K562 (cell line): ENCODE measurements around the gene VCAN. TPM values are rescaled to one million over a fixed set of nuclear protein-coding genes. Genes with fewer than 3 reads are reported as not detected.

Source experiments
- ATAC-seq: fragments of 200-7000 bp; cut with Tn5 transposase; 3 replicates; pipeline ENCODE4 v1.9.1; 2020; ENCODE audit warnings: moderate library complexity
- BruUV-seq: library from RNA; stranded (reverse); fragments of 400-500 nt; replicated peaks from 2 replicates; lab custom pipeline; 2021; lab: Mats Ljungman, UMichigan
- CTCF ChIA-PET: fragments of 300-600 bp; formaldehyde crosslinking; extraction: SDS; loops from one replicate; lab custom pipeline; 2021; ENCODE audit warnings: low intra/inter-chr PET ratio; lab: Yijun Ruan, JAX
- POLR2A ChIA-PET: fragments of 300-600, 350-650 bp; sonication (Branson Sonifier 250); formaldehyde crosslinking; extraction: SDS; loops from one replicate; lab custom pipeline; 2021; ENCODE audit warnings: antibody characterized with exemption, inconsistent platforms; lab: Yijun Ruan, JAX
- DNase-seq, 4 experiments: peaks; one replicate each; pipeline versions ENCODE4 v3.0.0 to v3.0.0-alpha.2; 2011 to 2018; ENCODE audit warnings: low spot score in 3 of 4, mixed read lengths in 3 of 4; ENCODE audit errors: extremely low read depth in 1 of 4
- FAIRE-seq: peaks from 2 replicates; lab custom pipeline; 2011; peaks lifted over from hg19 to GRCh38; lab: Jason Lieb, UNC
- H2AFZ ChIP-seq: 2 replicates; pipeline ENCODE4 v1.6.0; 2011; ENCODE audit warnings: low read depth, low read length, control low read depth, inconsistent platforms
- H3K27ac ChIP-seq: fragments of 200-600 bp; 3 replicates; pipeline ENCODE4 v1.8.0; 2011; ENCODE audit warnings: low read depth, mild to moderate bottlenecking, control low read depth, inconsistent platforms, low read length, moderate library complexity, mixed read lengths; ENCODE audit errors: extremely low read depth
- H3K27me3 ChIP-seq, 2 experiments: fragments of 300-600 bp in 1 of 2; 2 replicates in 1 of 2; 3 replicates in 1 of 2; pipeline versions ENCODE4 v1.6.0 to v1.8.0; 2011; ENCODE audit warnings: inconsistent platforms in 2 of 2, low read length in 2 of 2, mild to moderate bottlenecking in 1 of 2, mixed read lengths in 1 of 2, moderate library complexity in 1 of 2; ENCODE audit not compliant: control insufficient read depth in 2 of 2, insufficient read depth in 2 of 2
- H3K36me3 ChIP-seq: fragments of 300-600 bp; 3 replicates; pipeline ENCODE4 v1.8.0; 2011; ENCODE audit warnings: mild to moderate bottlenecking, low read length, inconsistent platforms; ENCODE audit not compliant: control insufficient read depth, insufficient read depth
- H3K4me1 ChIP-seq, 2 experiments: fragments of 200-600 bp in 1 of 2; replicated peaks in 1 of 2; 2 replicates in 1 of 2; 3 replicates in 1 of 2; pipeline versions ENCODE4 v1.5.1 to v1.8.0; 2011; ENCODE audit warnings: inconsistent platforms in 2 of 2, low read length in 2 of 2, mild to moderate bottlenecking in 1 of 2, mixed read lengths in 1 of 2, moderate library complexity in 1 of 2; ENCODE audit not compliant: control insufficient read depth in 2 of 2, insufficient read depth in 2 of 2
- H3K4me2 ChIP-seq: 2 replicates; pipeline ENCODE4 v1.6.1; 2011; ENCODE audit warnings: low read length, control low read depth, inconsistent platforms, mixed read lengths; ENCODE audit not compliant: insufficient read depth
- H3K4me3 ChIP-seq: fragments of 200-600 bp; sonication (generic), shearing (Covaris generic); 2 replicates; pipeline ENCODE4 v1.5.1; 2016; ENCODE audit warnings: control low read depth, inconsistent platforms
- H3K79me2 ChIP-seq: fragments of 200-600 bp; 3 replicates; pipeline ENCODE4 v1.8.0; 2011; ENCODE audit warnings: low read length, inconsistent platforms; ENCODE audit not compliant: control insufficient read depth, insufficient read depth
- H3K9ac ChIP-seq, 2 experiments: 2 replicates each; pipeline versions ENCODE4 v1.6.0 to v1.6.1; 2011; ENCODE audit warnings: low read depth in 2 of 2, low read length in 2 of 2, control low read depth in 1 of 2, inconsistent platforms in 1 of 2, mild to moderate bottlenecking in 1 of 2, mixed read lengths in 1 of 2; ENCODE audit not compliant: insufficient read depth in 1 of 2
- H3K9me1 ChIP-seq: one replicate; pipeline ENCODE4 v1.6.0; 2011; ENCODE audit warnings: inconsistent platforms, mild to moderate bottlenecking, low read length, moderate library complexity; ENCODE audit not compliant: control insufficient read depth, insufficient read depth
- H3K9me3 ChIP-seq: replicated peaks from 2 replicates; pipeline ENCODE4 v1.5.1; 2011; ENCODE audit warnings: low read depth, low read length, inconsistent platforms; ENCODE audit not compliant: control insufficient read depth, insufficient read depth
- H4K20me1 ChIP-seq: replicated peaks from 2 replicates; pipeline ENCODE4 v1.6.1; 2011; ENCODE audit warnings: low read length, inconsistent platforms, mixed read lengths; ENCODE audit not compliant: control insufficient read depth, insufficient read depth
- BRCA1 ChIP-seq, 2 experiments: fragments of 450-650 bp in 1 of 2; sonication (generic) in 1 of 2; formaldehyde crosslinking in 1 of 2; IDR thresholded peaks; 2 replicates each; pipeline versions ENCODE4 v1.5.0 to v1.6.1; 2017 to 2020; ENCODE audit warnings: mild to moderate bottlenecking in 1 of 2, missing genetic modification reagents in 1 of 2
- CBFB ChIP-seq: sonication (generic); formaldehyde crosslinking; IDR thresholded peaks from 2 replicates; pipeline ENCODE4 v1.4.0; 2020; ENCODE audit warnings: mild to moderate bottlenecking, missing genetic modification reagents
- EZH2 ChIP-seq: IDR thresholded peaks from 2 replicates; pipeline ENCODE4 v1.6.1; 2012; ENCODE audit warnings: low read depth, mild to moderate bottlenecking, inconsistent platforms, low read length, borderline replicate concordance
- IRF1 ChIP-seq: sonication (generic); formaldehyde crosslinking; IDR thresholded peaks from 2 replicates; pipeline ENCODE4 v1.8.0; 2022; ENCODE audit warnings: missing genetic modification reagents, mild to moderate bottlenecking, borderline replicate concordance
- KLF6 ChIP-seq: fragments of 250-450 bp; sonication (Bioruptor Pico); IDR thresholded peaks from 2 replicates; pipeline ENCODE4 v1.4.0; 2020; ENCODE audit warnings: mild to moderate bottlenecking, moderate library complexity, borderline replicate concordance
- MCM3 ChIP-seq: fragments of 450-650 bp; IDR thresholded peaks from 2 replicates; pipeline ENCODE4 v1.6.1; 2016
- POLR2A ChIP-seq: fragments of 450-650 bp; conservative IDR thresholded peaks from 2 replicates; pipeline ENCODE4 v1.6.1; 2016
- SUPT5H ChIP-seq: fragments of 450-650 bp; IDR thresholded peaks from 2 replicates; pipeline ENCODE4 v1.6.1; 2016
- TFAM ChIP-seq: fragments of 250-450 bp; sonication (Bioruptor Pico); conservative IDR thresholded peaks from 2 replicates; pipeline ENCODE4 v1.5.0; 2021; ENCODE audit warnings: mild to moderate bottlenecking, moderate library complexity
- ZBTB1 ChIP-seq: sonication (generic); formaldehyde crosslinking; IDR thresholded peaks from 2 replicates; pipeline ENCODE4 v1.8.1; 2023; ENCODE audit warnings: missing genetic modification reagents, low read depth, mild to moderate bottlenecking, borderline replicate concordance
- ZFP36 ChIP-seq: fragments of 150-350 bp; IDR thresholded peaks from 2 replicates; pipeline ENCODE4 v1.6.1; 2018; ENCODE audit warnings: low read length, low read depth; ENCODE audit not compliant: partially characterized antibody
- WGBS: fragments of 100-300 bp; shearing (Covaris generic); methylation state at CpG from one replicate; pipeline ENCODE4 v1.1.6; 2016; ENCODE audit warnings: low coverage, mixed read lengths; ENCODE audit not compliant: insufficient coverage; ENCODE audit errors: missing lambda C conversion rate; 5-methylcytosine and 5-hydroxymethylcytosine counted together
- in situ Hi-C: fragments of 300-500 bp; cut with MboI; formaldehyde crosslinking; loops from 4 replicates; pipeline ENCODE4 v1.15.0; 2018; ENCODE audit warnings: inconsistent platforms, mixed read lengths
- intact Hi-C: fragments of 100-400 bp; cut with micrococcal nuclease; formaldehyde crosslinking; loops from 2 replicates; pipeline ENCODE4 v1.14.2; 2022
- polyA plus RNA-seq, 8 experiments: library from polyadenylated mRNA; depleted of rRNA in 4 of 8; stranded (reverse) in 5 of 8; unstranded in 3 of 8; fragments of >200 nt; fragmentation: Nextera tagmentation in 2 of 8; fragmentation: Illumina TruSeq in 1 of 8; extraction: Ambion mirVana in 2 of 8; extraction: Trizol in 1 of 8; gene quantifications; 2 replicates each; pipeline versions ENCODE4 v1.2.1 to v1.2.3, GENCODE V29; 2011 to 2014; ENCODE audit warnings: inconsistent platforms in 1 of 8, missing spikeins in 1 of 8
- total RNA-seq, 7 experiments: library from RNA; depleted of rRNA in 6 of 7; stranded (reverse); fragments of >200 nt in 6 of 7; fragmentation: Illumina TruSeq in 2 of 7; extraction: Trizol in 2 of 7; gene quantifications; 2 replicates each; pipeline versions ENCODE4 v1.2.1 to v1.2.3, GENCODE V29; 2011 to 2021; ENCODE audit warnings: low replicate concordance in 1 of 7
- TF ChIP-seq, protein P1 (sequence below): IDR thresholded peaks from 2 replicates; pipeline ENCODE4 v1.6.1; 2012; ENCODE audit warnings: low read depth, low read length, improper control_type of control experiment, borderline replicate concordance
- TF ChIP-seq, protein P2 (sequence below): sonication (generic); formaldehyde crosslinking; IDR thresholded peaks from 2 replicates; pipeline ENCODE4 v1.8.1; 2023; ENCODE audit warnings: mild to moderate bottlenecking, missing genetic modification reagents

VCAN gene
- total and polyA plus RNA-seq, 9 of the 15 experiments (the other 6 are each of a cell fraction or from before 2014, with no cell fraction given) = 0.01 to 0.33 (median 0.05) TPM

GRCh38 chr5:83530193-83530592 is 58.6 kb downstream of the VCAN start:
- Histone ChIP-seq H2AFZ (no peak overlapping the region), H3K27me3 (no peaks in the 10 kb centered on the region), H3K36me3 (no peaks in the 10 kb centered on the region), H3K4me2 (no peak overlapping the region), H3K9me3 (no peaks in the 10 kb centered on the region), H3K9ac (no peak overlapping the region)
- intact Hi-C loops = no loop called here
- no TSS peak for BruUV-seq
- 0% methylated on average over 2 of the region's 2 CpGs for WGBS
- FAIRE-seq = no peak
- ATAC-seq = no peak
- POLR2A ChIA-PET = no interaction called here
- no peak for TF ChIP-seq BRCA1 (IDR thresholded peaks at IDR 0.05)
- no peak for TF ChIP-seq BRCA1 (CRISPR knock-in tag; IDR thresholded peaks at IDR 0.05)
- no peak for TF ChIP-seq SUPT5H
- TF ChIP-seq, all 486 proteins: peak for 0
- Histone ChIP-seq H3K4me3 (no peak overlapping the region), H3K4me1 (no peaks in the 10 kb centered on the region), H3K27ac (no peak overlapping the region), H3K9me1 (no peaks in the 10 kb centered on the region), H4K20me1 (no peaks in the 10 kb centered on the region), H3K79me2 (no peaks in the 10 kb centered on the region)
- CTCF ChIA-PET = no interaction called here
- DNase-seq = no peak
- in situ Hi-C loops = no loop called here

GRCh38 chr5:83531661-83532060 is 60.1 kb downstream of the VCAN start:
- Histone ChIP-seq H3K9me1 (no peaks in the 10 kb centered on the region), H3K27me3 (no peaks in the 10 kb centered on the region), H3K4me2 (no peak overlapping the region), H2AFZ (no peak overlapping the region), H3K79me2 (no peaks in the 10 kb centered on the region), H3K4me3 (no peak overlapping the region), H3K4me1 (no peaks in the 10 kb centered on the region), H3K36me3 (no peaks in the 10 kb centered on the region), H3K27ac (no peak overlapping the region), H4K20me1 (no peaks in the 10 kb centered on the region), H3K9me3 (no peaks in the 10 kb centered on the region), H3K9ac (no peak overlapping the region)
- BruUV-seq = no TSS peak
- no peak for FAIRE-seq
- no peak for ATAC-seq
- WGBS = 0% methylated on average over 1 of the region's 1 CpG
- intact Hi-C loops = no loop called here
- in situ Hi-C loops = no loop called here
- POLR2A ChIA-PET = interaction anchor here (0.5 kb wide), 1 partner anchor 333 kb away, joined by 3 read pairs; no protein-coding TSS in a partner anchor
- CTCF ChIA-PET = no interaction called here
- TF ChIP-seq KLF6 (CRISPR knock-in tag) = no peak
- TF ChIP-seq, protein P1, sequence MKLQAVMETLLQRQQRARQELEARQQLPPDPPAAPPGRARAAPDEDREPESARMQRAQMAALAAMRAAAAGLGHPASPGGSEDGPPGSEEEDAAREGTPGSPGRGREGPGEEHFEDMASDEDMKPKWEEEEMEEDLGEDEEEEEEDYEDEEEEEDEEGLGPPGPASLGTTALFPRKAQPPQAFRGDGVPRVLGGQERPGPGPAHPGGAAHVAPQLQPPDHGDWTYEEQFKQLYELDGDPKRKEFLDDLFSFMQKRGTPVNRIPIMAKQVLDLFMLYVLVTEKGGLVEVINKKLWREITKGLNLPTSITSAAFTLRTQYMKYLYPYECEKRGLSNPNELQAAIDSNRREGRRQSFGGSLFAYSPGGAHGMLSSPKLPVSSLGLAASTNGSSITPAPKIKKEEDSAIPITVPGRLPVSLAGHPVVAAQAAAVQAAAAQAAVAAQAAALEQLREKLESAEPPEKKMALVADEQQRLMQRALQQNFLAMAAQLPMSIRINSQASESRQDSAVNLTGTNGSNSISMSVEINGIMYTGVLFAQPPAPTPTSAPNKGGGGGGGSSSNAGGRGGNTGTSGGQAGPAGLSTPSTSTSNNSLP = no peak
- TF ChIP-seq TFAM (CRISPR knock-in tag) = no peak
- no peak for TF ChIP-seq ZFP36
- no peak for TF ChIP-seq MCM3
- no peak for TF ChIP-seq ZBTB1 (CRISPR knock-in tag)
- TF ChIP-seq IRF1 (CRISPR knock-in tag) = no peak
- TF ChIP-seq, protein P2, sequence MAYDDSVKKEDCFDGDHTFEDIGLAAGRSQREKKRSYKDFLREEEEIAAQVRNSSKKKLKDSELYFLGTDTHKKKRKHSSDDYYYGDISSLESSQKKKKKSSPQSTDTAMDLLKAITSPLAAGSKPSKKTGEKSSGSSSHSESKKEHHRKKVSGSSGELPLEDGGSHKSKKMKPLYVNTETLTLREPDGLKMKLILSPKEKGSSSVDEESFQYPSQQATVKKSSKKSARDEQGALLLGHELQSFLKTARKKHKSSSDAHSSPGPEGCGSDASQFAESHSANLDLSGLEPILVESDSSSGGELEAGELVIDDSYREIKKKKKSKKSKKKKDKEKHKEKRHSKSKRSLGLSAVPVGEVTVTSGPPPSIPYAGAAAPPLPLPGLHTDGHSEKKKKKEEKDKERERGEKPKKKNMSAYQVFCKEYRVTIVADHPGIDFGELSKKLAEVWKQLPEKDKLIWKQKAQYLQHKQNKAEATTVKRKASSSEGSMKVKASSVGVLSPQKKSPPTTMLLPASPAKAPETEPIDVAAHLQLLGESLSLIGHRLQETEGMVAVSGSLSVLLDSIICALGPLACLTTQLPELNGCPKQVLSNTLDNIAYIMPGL = no peak
- no peak for TF ChIP-seq POLR2A
- no peak for TF ChIP-seq EZH2
- TF ChIP-seq CBFB (CRISPR knock-in tag) = no peak
- DNase-seq = no peak
